Liver (tissue), 3 donors: ENCODE measurements around the gene ANKRD33.

ENCODE experiments used
- CTCF ChIP-seq: fragments of 150-350 bp; IDR thresholded peaks from 2 replicates; pipeline ENCODE4 v1.5.1; 2017; ENCODE audit warnings: improper control_type of control experiment, low read depth, low read length; ENCODE audit not compliant: missing input control
- MAX ChIP-seq: IDR thresholded peaks from 2 replicates; pipeline ENCODE4 v1.6.1; 2016; ENCODE audit warnings: antibody characterized with exemption
- RAD21 ChIP-seq, 2 donors: IDR thresholded peaks; 2 replicates each; pipeline ENCODE4 v1.6.1; 2016; ENCODE audit warnings: antibody characterized with exemption in 2 of 2, mild to moderate bottlenecking in 2 of 2
- REST ChIP-seq: IDR thresholded peaks from 2 replicates; pipeline ENCODE4 v1.6.1; 2016; ENCODE audit warnings: antibody characterized with exemption, mild to moderate bottlenecking
- donor health status: healthy.
- donor health status: healthy.

- TF ChIP-seq CTCF (no peak), REST (no peak), MAX (no peak), RAD21 (IDR thresholded peaks at IDR 0.05) (no peak)
Measured at GRCh38 chr12:51895378-51896135, 7.7 kb downstream of the ANKRD33 start.
